HepG2 (cell line): ENCODE results near the gene STBD1. TPM values are rescaled to one million over a fixed set of nuclear protein-coding genes. Genes with fewer than 3 reads are reported as not detected.

Source experiments
- AKNA ChIP-seq: sonication (generic); formaldehyde crosslinking; IDR thresholded peaks from 2 replicates; pipeline ENCODE4 v1.4.0; 2020; ENCODE audit warnings: missing genetic modification reagents, borderline replicate concordance
- ARID5B ChIP-seq: IDR thresholded peaks from 2 replicates; pipeline ENCODE4 v1.4.0; 2020; ENCODE audit warnings: mild to moderate bottlenecking, missing genetic modification reagents
- ATF2 ChIP-seq: sonication (generic); formaldehyde crosslinking; IDR thresholded peaks from 2 replicates; pipeline ENCODE4 v1.4.0; 2020; ENCODE audit warnings: missing genetic modification reagents
- FOSL2 ChIP-seq: sonication (generic); formaldehyde crosslinking; IDR thresholded peaks from 2 replicates; pipeline ENCODE4 v1.4.0; 2020; ENCODE audit warnings: missing genetic modification reagents
- FOXK2 ChIP-seq: fragments of 450-650 bp; IDR thresholded peaks from 2 replicates; pipeline ENCODE4 v1.6.1; 2016
- HIVEP1 ChIP-seq: sonication (generic); formaldehyde crosslinking; IDR thresholded peaks from 2 replicates; pipeline ENCODE4 v1.4.0; 2020; ENCODE audit warnings: mild to moderate bottlenecking, missing genetic modification reagents
- MATR3 ChIP-seq: sonication (generic); formaldehyde crosslinking; IDR thresholded peaks from 2 replicates; pipeline ENCODE4 v1.4.0; 2020; ENCODE audit warnings: missing genetic modification reagents
- MXI1 ChIP-seq: IDR thresholded peaks from 3 replicates; pipeline ENCODE4 v1.6.1; 2012; ENCODE audit warnings: low read depth, low read length, inconsistent platforms, borderline replicate concordance
- NFE2L1 ChIP-seq: sonication (generic); formaldehyde crosslinking; IDR thresholded peaks from 2 replicates; pipeline ENCODE4 v1.4.0; 2020; ENCODE audit warnings: missing genetic modification reagents, mild to moderate bottlenecking, borderline replicate concordance
- RFXAP ChIP-seq: sonication (generic); formaldehyde crosslinking; IDR thresholded peaks from 2 replicates; pipeline ENCODE4 v1.4.0; 2020; ENCODE audit warnings: missing genetic modification reagents, borderline replicate concordance
- SP5 ChIP-seq: IDR thresholded peaks from 2 replicates; pipeline ENCODE4 v1.6.1; 2016; ENCODE audit warnings: low read depth, borderline replicate concordance
- TFAP4 ChIP-seq: sonication (generic); IDR thresholded peaks from 2 replicates; pipeline ENCODE4 v1.6.1; 2016; ENCODE audit warnings: low read depth, borderline replicate concordance
- ZBTB38 ChIP-seq: sonication (generic); formaldehyde crosslinking; IDR thresholded peaks from 2 replicates; pipeline ENCODE4 v1.5.1; 2020; ENCODE audit warnings: mild to moderate bottlenecking, missing genetic modification reagents
- ZNF224 ChIP-seq: sonication (generic); formaldehyde crosslinking; IDR thresholded peaks from 2 replicates; pipeline ENCODE4 v1.5.0; 2020; ENCODE audit warnings: mild to moderate bottlenecking, missing genetic modification reagents
- ZNF350 ChIP-seq: sonication (generic); formaldehyde crosslinking; IDR thresholded peaks from 2 replicates; pipeline ENCODE4 v1.4.0; 2020; ENCODE audit warnings: mild to moderate bottlenecking, low read depth, missing genetic modification reagents, borderline replicate concordance
- ZNF501 ChIP-seq: sonication (generic); formaldehyde crosslinking; IDR thresholded peaks from 2 replicates; pipeline ENCODE4 v1.5.1; 2020; ENCODE audit warnings: mild to moderate bottlenecking, moderate library complexity, missing genetic modification reagents
- ZNF547 ChIP-seq: sonication (generic); formaldehyde crosslinking; IDR thresholded peaks from 2 replicates; pipeline ENCODE4 v1.5.1; 2020; ENCODE audit warnings: mild to moderate bottlenecking, missing genetic modification reagents
- ZNF569 ChIP-seq: sonication (generic); formaldehyde crosslinking; IDR thresholded peaks from 2 replicates; pipeline ENCODE4 v1.5.0; 2020; ENCODE audit warnings: mild to moderate bottlenecking, missing genetic modification reagents, moderate library complexity, borderline replicate concordance
- ZNF713 ChIP-seq: sonication (generic); formaldehyde crosslinking; IDR thresholded peaks from 2 replicates; pipeline ENCODE4 v1.4.0; 2020; ENCODE audit warnings: mild to moderate bottlenecking, missing genetic modification reagents
- ZNF816 ChIP-seq: sonication (generic); formaldehyde crosslinking; IDR thresholded peaks from 2 replicates; pipeline ENCODE4 v1.8.0; 2022; ENCODE audit warnings: missing genetic modification reagents, mild to moderate bottlenecking, borderline replicate concordance
- ZNF83 ChIP-seq: sonication (generic); formaldehyde crosslinking; IDR thresholded peaks from 2 replicates; pipeline ENCODE4 v1.4.0; 2020; ENCODE audit warnings: missing genetic modification reagents, mild to moderate bottlenecking, borderline replicate concordance
- polyA plus RNA-seq, 8 experiments: library from polyadenylated mRNA; depleted of rRNA in 3 of 8; stranded (reverse) in 7 of 8; unstranded in 1 of 8; fragments of >200 nt; fragmentation: Illumina TruSeq in 4 of 8; extraction: Trizol in 4 of 8; gene quantifications; 2 replicates each; pipeline versions ENCODE4 v1.2.1 to v1.2.3, GENCODE V29; 2011 to 2016; ENCODE audit warnings: low read depth in 4 of 8, missing spikeins in 1 of 8, mixed read lengths in 1 of 8; ENCODE audit not compliant: insufficient read depth in 1 of 8
- total RNA-seq, 5 experiments: library from RNA; depleted of rRNA; stranded (reverse); fragments of >200 nt; fragmentation: Illumina TruSeq; extraction: Trizol; gene quantifications; 2 replicates each; pipeline ENCODE4 v1.2.3, GENCODE V29; 2016; ENCODE audit warnings: low read depth in 1 of 5

STBD1 gene
- total and polyA plus RNA-seq, 2 of the 13 experiments (the other 11 are each of a cell fraction or from before 2014, with no cell fraction given), result 2.8 to 4.3 TPM

GRCh38 chr4:76308548-76308947 lies 2.0 kb downstream of the STBD1 start (continued):
- TF ChIP-seq NFE2L1 (CRISPR knock-in tag) (no peak), ZBTB38 (CRISPR knock-in tag) (peak; percentile 79), TFAP4 (no peak), MATR3 (no peak), SP5 (no peak), ZNF83 (no peak), AKNA (CRISPR knock-in tag) (no peak), RFXAP (no peak), ZNF547 (no peak), ZNF350 (CRISPR knock-in tag) (no peak), ZNF501 (CRISPR knock-in tag) (no peak), ARID5B (peak; percentile 74), ZNF224 (no peak), HIVEP1 (no peak), ATF2 (CRISPR knock-in tag) (no peak), ZNF816 (no peak), ZNF713 (no peak), MXI1 (peak; percentile 56; the same call in 1 of the 3 replicates), ZNF569 (CRISPR knock-in tag) (no peak), FOSL2 (CRISPR knock-in tag) (peak; percentile 42), FOXK2 (no peak)
